Duodenal mucosa (tissue), 2 donors: ENCODE results near the gene ABHD1.
A peak's percentile ranks its signal among the peaks of the same experiment; 100 is the strongest.

Experiments used
- H3K27ac ChIP-seq: one replicate; pipeline ENCODE4 v1.7.0; 2013; ENCODE audit warnings: low read depth, low read length
- H3K27me3 ChIP-seq, 2 donors: one replicate each; pipeline ENCODE4 v1.7.0; 2013; ENCODE audit warnings: low read length in 2 of 2, control low read depth in 1 of 2; ENCODE audit not compliant: insufficient read depth in 2 of 2, control insufficient read depth in 1 of 2
- H3K36me3 ChIP-seq, 2 donors: one replicate each; pipeline ENCODE4 v1.7.0; 2013; ENCODE audit warnings: low read length in 2 of 2, control low read depth in 1 of 2; ENCODE audit not compliant: insufficient read depth in 2 of 2, control insufficient read depth in 1 of 2
- H3K4me1 ChIP-seq, 2 donors: one replicate each; pipeline ENCODE4 v1.7.0; 2013; ENCODE audit warnings: low read length in 2 of 2, control low read depth in 1 of 2; ENCODE audit not compliant: insufficient read depth in 2 of 2, control insufficient read depth in 1 of 2
- H3K4me3 ChIP-seq, 2 donors: one replicate each; pipeline ENCODE4 v1.7.0; 2013; ENCODE audit warnings: low read length in 2 of 2, low read depth in 1 of 2
- H3K9ac ChIP-seq, 2 donors: one replicate each; pipeline ENCODE4 v1.7.0; 2013; ENCODE audit warnings: low read length in 2 of 2, low read depth in 1 of 2
- H3K9me3 ChIP-seq, 2 donors: one replicate each; pipeline ENCODE4 v1.7.0; 2013; ENCODE audit warnings: low read length in 2 of 2, control low read depth in 1 of 2; ENCODE audit not compliant: control insufficient read depth in 1 of 2

Gene ABHD1

GRCh38 chr2:27126252-27126710 is 2.7 kb downstream of the ABHD1 start:
- Histone ChIP-seq H3K9ac (no peak overlapping the region), H3K36me3 (peaks cover 8 to 25% of the 10 kb centered on the region in 2 donors), H3K4me3 (no peak overlapping the region), H3K27me3 (no peaks in the 10 kb centered on the region), H3K9me3 (no peaks in the 10 kb centered on the region), H3K27ac (no peak overlapping the region), H3K4me1 (peaks cover 5 to 18% of the 10 kb centered on the region in 2 donors)

GRCh38 chr2:27127883-27128667 is 4.5 kb downstream of the ABHD1 start:
- Histone ChIP-seq H3K4me1 (peaks cover 10 to 19% of the 10 kb centered on the region in 2 donors), H3K27me3 (no peaks in the 10 kb centered on the region), H3K27ac (no peak overlapping the region), H3K4me3 (no peak overlapping the region), H3K9ac (no peak overlapping the region), H3K36me3 (peaks cover 23 to 37% of the 10 kb centered on the region in 2 donors), H3K9me3 (no peaks in the 10 kb centered on the region)

- Histone ChIP-seq H3K36me3 (peaks cover 23 to 37% of the 10 kb centered on the region in 2 donors), H3K9me3 (no peaks in the 10 kb centered on the region), H3K4me3 (no peak overlapping the region), H3K4me1 (peaks cover 14 to 19% of the 10 kb centered on the region in 2 donors), H3K27ac (no peak overlapping the region), H3K9ac (no peak overlapping the region), H3K27me3 (no peaks in the 10 kb centered on the region)
These were observed 5.3 kb downstream of the ABHD1 start for GRCh38 chr2:27128668-27129571.

- peaks cover 14 to 16% of the 10 kb centered on the region in 2 donors for H3K4me1 ChIP-seq
- H3K9ac ChIP-seq = no peak overlapping the region
- H3K27ac ChIP-seq = no peak overlapping the region
- H3K9me3 ChIP-seq = no peaks in the 10 kb centered on the region
- H3K4me3 ChIP-seq = no peak overlapping the region
- peaks cover 23 to 37% of the 10 kb centered on the region in 2 donors for H3K36me3 ChIP-seq
- no peaks in the 10 kb centered on the region for H3K27me3 ChIP-seq
These were observed 6.8 kb downstream of the ABHD1 start for GRCh38 chr2:27130396-27130795.

- H3K27ac ChIP-seq = no peak overlapping the region
- H3K9ac ChIP-seq = no peak overlapping the region
- no peak overlapping the region for H3K4me3 ChIP-seq
These were observed 7.8 kb downstream of the ABHD1 start for GRCh38 chr2:27131429-27131828.

GRCh38 chr2:27133195-27133875 is 9.7 kb downstream of the ABHD1 start:
- Histone ChIP-seq H3K9ac (peak overlapping the region; percentile 81 to 91), H3K36me3 (peaks cover 23 to 37% of the 10 kb centered on the region in 2 donors), H3K27ac (no peak overlapping the region), H3K27me3 (no peaks in the 10 kb centered on the region), H3K4me3 (peak overlapping the region; percentile 80 to 90), H3K9me3 (no peaks in the 10 kb centered on the region), H3K4me1 (peaks cover 14% of the 10 kb centered on the region in 2 donors)

More at GRCh38 chr2:27131429-27131828, 7.8 kb downstream of the ABHD1 start:
- H3K27me3 ChIP-seq = no peaks in the 10 kb centered on the region
- H3K36me3 ChIP-seq = peaks cover 23 to 37% of the 10 kb centered on the region in 2 donors
- H3K9me3 ChIP-seq = no peaks in the 10 kb centered on the region
- H3K4me1 ChIP-seq = peaks cover 14% of the 10 kb centered on the region in 2 donors

GRCh38 chr2:27133905-27134780 is 10.5 kb downstream of the ABHD1 start, which contains the start of gene PREB:
TSS of gene PREB (minus strand) at chr2:27134636. CDS start at chr2:27134421, 215 bp downstream.
- Histone ChIP-seq H3K4me1 (peaks cover 14% of the 10 kb centered on the region in 2 donors), H3K9me3 (no peaks in the 10 kb centered on the region), H3K9ac (peak within 1 kb of the TSS; percentile 81 to 91), H3K27ac (peak within 1 kb of the TSS; percentile 6), H3K27me3 (no peaks in the 10 kb centered on the region), H3K36me3 (peaks cover 23 to 33% of the 10 kb centered on the region in 2 donors), H3K4me3 (peak within 1 kb of the TSS; percentile 80 to 90)

- no peaks in the 10 kb centered on the region for H3K27me3 ChIP-seq
- H3K27ac ChIP-seq = no peak overlapping the region
- H3K9ac ChIP-seq = peak overlapping the region in 1 of 2 donors; percentile 18
- H3K4me3 ChIP-seq = peak overlapping the region; percentile 53 to 80
- H3K9me3 ChIP-seq = no peaks in the 10 kb centered on the region
- H3K4me1 ChIP-seq = peaks cover 14% of the 10 kb centered on the region in 2 donors
- H3K36me3 ChIP-seq = peaks cover 23 to 26% of the 10 kb centered on the region in 2 donors
These were observed 11.3 kb downstream of the ABHD1 start for GRCh38 chr2:27134781-27135477.
